B cell (primary cell): ENCODE data around the gene FUCA1. TPM values are rescaled to one million over a fixed set of nuclear protein-coding genes. Genes with fewer than 3 reads are reported as not detected.
A peak's percentile ranks its signal among the peaks of the same experiment; 100 is the strongest.

Source experiments
- ATAC-seq: fragments of 200-7000 bp; cut with Tn5 transposase; one replicate; pipeline ENCODE4 v1.10.0; 2021; ENCODE audit warnings: low read depth, mild to moderate bottlenecking, moderate number of reproducible peaks, moderate library complexity
- CTCF ChIA-PET: fragments of 350-600 bp; sonication (Branson Sonifier 250); formaldehyde crosslinking; loops from one replicate; lab custom pipeline; 2021; ENCODE audit warnings: antibody characterized with exemption, inconsistent platforms; lab: Charles Lee
- POLR2A ChIA-PET: fragments of 350-600 bp; sonication (Branson Sonifier 250); formaldehyde crosslinking; loops from one replicate; lab custom pipeline; 2021; ENCODE audit warnings: antibody characterized with exemption; lab: Charles Lee
- DNase-seq: peaks from one replicate; pipeline ENCODE4 v3.0.0; 2013
- H2AFZ ChIP-seq: 2 replicates; pipeline ENCODE4 v1.6.1; 2012; ENCODE audit warnings: mild to moderate bottlenecking, low read depth, low read length; ENCODE audit not compliant: insufficient read depth, poor library complexity, severe bottlenecking
- H3K27ac ChIP-seq, 2 donors: 1 replicate in 1 of 2; 2 replicates in 1 of 2; pipeline ENCODE4 v1.5.1; 2012 to 2013; ENCODE audit warnings: low read length in 2 of 2, mild to moderate bottlenecking in 2 of 2, moderate library complexity in 1 of 2
- H3K27me3 ChIP-seq, 4 experiments: fragments of 200-600 bp in 1 of 4; sonication (generic) in 1 of 4; replicated peaks in 1 of 4; 1 replicate in 2 of 4; 2 replicates in 2 of 4; pipeline versions ENCODE4 v1.6.1 to v1.7.0; 2013 to 2016; ENCODE audit warnings: low read length in 3 of 4, mild to moderate bottlenecking in 2 of 4, mixed read lengths in 1 of 4, moderate library complexity in 1 of 4; ENCODE audit not compliant: insufficient read depth in 4 of 4, control insufficient read depth in 3 of 4; ENCODE audit errors: control extremely low read depth in 1 of 4
- H3K36me3 ChIP-seq, 2 experiments: replicated peaks in 1 of 2; 1 replicate in 1 of 2; 2 replicates in 1 of 2; pipeline versions ENCODE4 v1.6.1 to v1.7.1; 2013; ENCODE audit warnings: low read length in 1 of 2; ENCODE audit not compliant: insufficient read depth in 2 of 2, control insufficient read depth in 1 of 2; ENCODE audit errors: control extremely low read depth in 1 of 2, extremely low read depth in 1 of 2
- H3K4me1 ChIP-seq, 2 donors: fragments of 200-600 bp in 1 of 2; sonication (generic) in 1 of 2; 1 replicate in 1 of 2; 2 replicates in 1 of 2; pipeline versions ENCODE4 v1.5.1 to v1.6.1; 2013 to 2017; ENCODE audit warnings: low read length in 2 of 2; ENCODE audit not compliant: control insufficient read depth in 2 of 2, insufficient read depth in 2 of 2
- H3K4me2 ChIP-seq: replicated peaks from 2 replicates; pipeline ENCODE3; 2012; ENCODE audit warnings: mild to moderate bottlenecking, low read depth, low read length; ENCODE audit not compliant: poor library complexity, severe bottlenecking
- H3K4me3 ChIP-seq, 5 experiments: fragments of 200-600 bp in 1 of 5; sonication (generic) in 1 of 5; 1 replicate in 3 of 5; 2 replicates in 2 of 5; pipeline versions ENCODE4 v1.5.1 to v1.7.0; 2011 to 2016; ENCODE audit warnings: low read length in 4 of 5, mild to moderate bottlenecking in 4 of 5, low read depth in 2 of 5, control low read depth in 1 of 5, moderate library complexity in 1 of 5; ENCODE audit not compliant: insufficient read depth in 1 of 5; ENCODE audit errors: control extremely low read depth in 1 of 5, extremely low read depth in 1 of 5
- H3K79me2 ChIP-seq: fragments of 200-600 bp; sonication (generic); one replicate; pipeline ENCODE4 v1.6.0; 2016; ENCODE audit warnings: low read length; ENCODE audit not compliant: control insufficient read depth, insufficient read depth
- H3K9ac ChIP-seq: fragments of 200-600 bp; sonication (generic); 2 replicates; pipeline ENCODE4 v1.6.1; 2017; ENCODE audit warnings: mild to moderate bottlenecking, low read length, moderate library complexity
- H3K9me3 ChIP-seq, 3 donors: one replicate each; pipeline versions ENCODE4 v1.6.1 to v1.7.1; 2013; ENCODE audit warnings: low read length in 2 of 3; ENCODE audit not compliant: control insufficient read depth in 2 of 3, insufficient read depth in 1 of 3; ENCODE audit errors: control extremely low read depth in 1 of 3
- H4K20me1 ChIP-seq: 2 replicates; pipeline ENCODE4 v1.6.0; 2012; ENCODE audit warnings: mild to moderate bottlenecking, low read length; ENCODE audit not compliant: insufficient read depth, control insufficient read depth, poor library complexity, severe bottlenecking
- H3K27ac Mint-ChIP-seq: one replicate; pipeline ENCODE4 v1.8.0; 2021; ENCODE audit warnings: mixed read lengths
- H3K27me3 Mint-ChIP-seq: one replicate; pipeline ENCODE4 v1.8.0; 2021; ENCODE audit warnings: mixed read lengths
- H3K4me1 Mint-ChIP-seq: one replicate; pipeline ENCODE4 v1.8.0; 2021; ENCODE audit warnings: mixed read lengths
- H3K4me3 Mint-ChIP-seq: one replicate; pipeline ENCODE4 v1.8.0; 2021; ENCODE audit warnings: mixed read lengths
- H3K9me3 Mint-ChIP-seq: one replicate; pipeline ENCODE4 v1.8.0; 2022; ENCODE audit warnings: mixed read lengths; ENCODE audit not compliant: insufficient read depth
- CTCF ChIP-seq: fragments of 200-600 bp; IDR thresholded peaks from one replicate; pipeline ENCODE4 v1.8.0; 2022; ENCODE audit warnings: antibody characterized with exemption, mild to moderate bottlenecking
- EZH2 ChIP-seq: IDR thresholded peaks from 2 replicates; pipeline ENCODE4 v1.6.1; 2012; ENCODE audit warnings: borderline replicate concordance, low read depth, mild to moderate bottlenecking, moderate library complexity, low read length; ENCODE audit not compliant: insufficient read depth, poor library complexity, severe bottlenecking
- WGBS: methylation state at CpG from one replicate; pipeline ENCODE4 v1.1.5; 2013; ENCODE audit warnings: missing lambda C conversion rate; ENCODE audit not compliant: insufficient coverage; 5-methylcytosine and 5-hydroxymethylcytosine counted together
- intact Hi-C: fragments of 100-400 bp; cut with micrococcal nuclease; formaldehyde crosslinking; loops from one replicate; pipeline ENCODE4 v1.10.0; 2022
- polyA plus RNA-seq: library from polyadenylated mRNA; depleted of rRNA; stranded (reverse); fragments of >200 nt; gene quantifications from 2 replicates; pipeline ENCODE4 v1.2.3, GENCODE V29; 2012
- total RNA-seq, 2 donors: library from RNA; stranded (reverse); fragments of 120-200 nt in 1 of 2; gene quantifications; 1 replicate in 1 of 2; 2 replicates in 1 of 2; pipeline versions ENCODE4 v1.2.3 to v1.2.4, GENCODE V29; 2013 to 2022

Gene FUCA1
- total and polyA plus RNA-seq, 2 donors (not counting 1 experiment from before 2014, with no cell fraction given): 8.0 to 19.3 TPM

- Histone ChIP-seq H3K4me3 (no peak overlapping the region), H3K9me3 (peaks cover 0 to under 1% (median 0%) of the 10 kb centered on the region in 3 donors), H3K4me2 (no peak overlapping the region), H3K4me1 (peaks cover 39 to 42% of the 10 kb centered on the region in 2 donors), H3K9ac (no peak overlapping the region), H3K79me2 (peaks cover 77% of the 10 kb centered on the region), H2AFZ (no peak overlapping the region), H3K27me3 (no peaks in the 10 kb centered on the region), H3K36me3 (peaks cover 0 to 42% of the 10 kb centered on the region in 2 experiments), H4K20me1 (peaks cover 45% of the 10 kb centered on the region), H3K27ac (peak overlapping the region in 1 of 2 donors; percentile 10)
- no peaks in the 10 kb centered on the region for H3K27me3 Mint-ChIP-seq
- H3K9me3 Mint-ChIP-seq: no peaks in the 10 kb centered on the region
- ATAC-seq: no peak
- peaks cover 46% of the 10 kb centered on the region for H3K4me1 Mint-ChIP-seq
- no peak overlapping the region for H3K4me3 Mint-ChIP-seq
- POLR2A ChIA-PET: interaction anchor here (1.2 kb wide), 1 partner anchor 22 kb away, joined by 9 read pairs; no protein-coding TSS in a partner anchor
- no peak for DNase-seq
- CTCF ChIA-PET: interaction anchor here (3.2 kb wide), 1 partner anchor 75 kb away, joined by 12 read pairs; no protein-coding TSS in a partner anchor
- no peak for TF ChIP-seq CTCF
- TF ChIP-seq EZH2: no peak
- intact Hi-C loops: no loop called here
- 96% methylated on average over 4 of the region's 4 CpGs for WGBS
- peak overlapping the region; percentile 78 for H3K27ac Mint-ChIP-seq
These were observed 17.1 kb upstream of the FUCA1 start for GRCh38 chr1:23885222-23885621.

DNA sequence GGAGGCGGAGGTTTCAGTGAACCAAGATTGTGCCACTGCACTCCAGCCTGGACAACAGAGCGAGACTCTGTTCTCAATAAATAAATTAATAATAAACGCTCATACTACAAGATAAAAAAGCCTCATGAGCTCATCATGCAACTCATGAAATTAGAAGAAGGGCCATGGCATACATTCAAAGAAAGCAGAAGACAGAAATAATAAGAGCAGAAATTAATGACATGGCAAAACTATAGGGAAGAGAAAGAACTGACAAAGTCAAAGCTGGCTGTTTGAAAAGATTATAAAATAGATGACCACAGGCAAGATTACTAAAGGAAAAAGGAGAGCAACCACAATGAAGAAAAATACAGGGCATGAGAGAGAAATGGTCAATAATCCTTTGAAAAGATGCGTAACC is 14.7 kb upstream of the FUCA1 start:
- DNase-seq (no peak), ATAC-seq (no peak)
- H2AFZ ChIP-seq: no peak overlapping the region
- ChIA-PET CTCF (interaction anchor here (1.4 kb wide), 1 partner anchor 33 kb away, joined by 8 read pairs; no protein-coding TSS in a partner anchor), POLR2A (interaction anchor here (0.5 to 1.3 kb wide), 2 partner anchors 10 to 22 kb away, joined by 4 to 11 read pairs; no protein-coding TSS in a partner anchor)
- no peaks in the 10 kb centered on the region for H3K27me3 ChIP-seq
- Mint-ChIP-seq H3K27me3 (no peaks in the 10 kb centered on the region), H3K4me1 (peaks cover 24% of the 10 kb centered on the region), H3K27ac (peak overlapping the region; percentile 15), H3K4me3 (no peak overlapping the region), H3K9me3 (no peaks in the 10 kb centered on the region)
- intact Hi-C loops: no loop called here
- peaks cover 55% of the 10 kb centered on the region for H4K20me1 ChIP-seq
- H3K9ac ChIP-seq: no peak overlapping the region
- no peak overlapping the region for H3K4me3 ChIP-seq
- no peak overlapping the region for H3K27ac ChIP-seq
- peaks cover 5 to 21% (median 21%) of the 10 kb centered on the region in 3 donors for H3K9me3 ChIP-seq
- peaks cover 16 to 17% of the 10 kb centered on the region in 2 donors for H3K4me1 ChIP-seq
- H3K4me2 ChIP-seq: no peak overlapping the region
- 100% methylated on average over 1 of the region's 4 CpGs for WGBS
- H3K36me3 ChIP-seq: peaks cover 6 to 63% of the 10 kb centered on the region in 2 experiments
- TF ChIP-seq EZH2 (no peak), CTCF (no peak)
- H3K79me2 ChIP-seq: peaks cover 88% of the 10 kb centered on the region
